ENCODE results near the gene SLC12A5.

- TF ChIP-seq CTCF (conservative IDR thresholded peaks at IDR 0.05; ENCODE audit: low read depth, low read length): peak; percentile 44
- TF ChIP-seq USF2 (IDR thresholded peaks at IDR 0.05; ENCODE audit: low read depth, low read length): 0 out of 2 replicates have a peak, but pooled peaks have one; percentile 30
- no peak for TF ChIP-seq MAFK (IDR thresholded peaks at IDR 0.05; ENCODE audit: low read depth, low read length)
- no peak for TF ChIP-seq SMC3 (IDR thresholded peaks at IDR 0.05; ENCODE audit: low read depth, low read length)
- TF ChIP-seq NFE2L2 (IDR thresholded peaks at IDR 0.05; ENCODE audit: low read depth, low read length): no peak
Observed at GRCh38 chr20:46089417-46090388, 60.7 kb downstream of the SLC12A5 start, which contains the start of gene NCOA5.
